IPS-18c (cell line): ENCODE measurements around the gene KIF5C.

ENCODE experiments used
- H3K4me3 ChIP-seq: 2 replicates; pipeline ENCODE4 v1.7.0; 2013; ENCODE audit warnings: low read depth, mild to moderate bottlenecking, low read length, moderate library complexity; ENCODE audit not compliant: insufficient read depth
- H3K9me3 ChIP-seq: one replicate; pipeline ENCODE4 v1.6.1; 2013; ENCODE audit warnings: mild to moderate bottlenecking, low read length, moderate library complexity; ENCODE audit not compliant: control insufficient read depth, insufficient read depth

The KIF5C gene

GRCh38 chr2:148913061-148913460 is 38.0 kb downstream of the KIF5C start:
- Histone ChIP-seq H3K4me3 (no peak overlapping the region), H3K9me3 (no peaks in the 10 kb centered on the region)

GRCh38 chr2:148913492-148913891 is 38.5 kb downstream of the KIF5C start:
- H3K9me3 ChIP-seq = no peaks in the 10 kb centered on the region
- H3K4me3 ChIP-seq = no peak overlapping the region

- H3K4me3 ChIP-seq = no peak overlapping the region
Observed at GRCh38 chr2:148914463-148914862, 39.4 kb downstream of the KIF5C start.

GRCh38 chr2:148917431-148917830 is 42.4 kb downstream of the KIF5C start:
- Histone ChIP-seq H3K4me3 (no peak overlapping the region), H3K9me3 (no peaks in the 10 kb centered on the region)

More at GRCh38 chr2:148914463-148914862, 39.4 kb downstream of the KIF5C start:
- no peaks in the 10 kb centered on the region for H3K9me3 ChIP-seq

GRCh38 chr2:148918554-148918953 is 43.5 kb downstream of the KIF5C start:
- Histone ChIP-seq H3K4me3 (no peak overlapping the region), H3K9me3 (no peaks in the 10 kb centered on the region)

- Histone ChIP-seq H3K4me3 (no peak overlapping the region), H3K9me3 (no peaks in the 10 kb centered on the region)
Observed at GRCh38 chr2:148920559-148920958, 45.5 kb downstream of the KIF5C start.

- Histone ChIP-seq H3K4me3 (no peak overlapping the region), H3K9me3 (no peaks in the 10 kb centered on the region)
Observed at GRCh38 chr2:148922062-148922461, 47.0 kb downstream of the KIF5C start.

GRCh38 chr2:148922776-148923475 is 47.9 kb downstream of the KIF5C start:
- no peaks in the 10 kb centered on the region for H3K9me3 ChIP-seq
- no peak overlapping the region for H3K4me3 ChIP-seq

- no peaks in the 10 kb centered on the region for H3K9me3 ChIP-seq
- no peak overlapping the region for H3K4me3 ChIP-seq
Observed at GRCh38 chr2:148924514-148925178, 49.6 kb downstream of the KIF5C start.

- no peak overlapping the region for H3K4me3 ChIP-seq
Observed at GRCh38 chr2:148926291-148926961, 51.4 kb downstream of the KIF5C start.

GRCh38 chr2:148926981-148927401 is 52.0 kb downstream of the KIF5C start:
- Histone ChIP-seq H3K9me3 (no peaks in the 10 kb centered on the region), H3K4me3 (no peak overlapping the region)

More at GRCh38 chr2:148926291-148926961, 51.4 kb downstream of the KIF5C start:
- no peaks in the 10 kb centered on the region for H3K9me3 ChIP-seq

GRCh38 chr2:148928395-148928794 is 53.4 kb downstream of the KIF5C start:
- Histone ChIP-seq H3K4me3 (no peak overlapping the region), H3K9me3 (no peaks in the 10 kb centered on the region)

- H3K4me3 ChIP-seq = no peak overlapping the region
- no peaks in the 10 kb centered on the region for H3K9me3 ChIP-seq
Observed at GRCh38 chr2:148930046-148930775, 55.2 kb downstream of the KIF5C start.

- H3K4me3 ChIP-seq = no peak overlapping the region
Observed at GRCh38 chr2:148932536-148932935, 57.5 kb downstream of the KIF5C start.

GRCh38 chr2:148933456-148933855 is 58.4 kb downstream of the KIF5C start:
- Histone ChIP-seq H3K9me3 (no peaks in the 10 kb centered on the region), H3K4me3 (no peak overlapping the region)

More at GRCh38 chr2:148932536-148932935, 57.5 kb downstream of the KIF5C start:
- no peaks in the 10 kb centered on the region for H3K9me3 ChIP-seq

GRCh38 chr2:148935791-148936190 is 60.8 kb downstream of the KIF5C start:
- Histone ChIP-seq H3K9me3 (no peaks in the 10 kb centered on the region), H3K4me3 (no peak overlapping the region)

GRCh38 chr2:148936857-148937450 is 61.9 kb downstream of the KIF5C start:
- Histone ChIP-seq H3K4me3 (no peak overlapping the region), H3K9me3 (no peaks in the 10 kb centered on the region)
